ENCODE data around the gene BTNL9.
"Not testable (repeated sequence)": the region's sequence is repeated elsewhere in the genome, so short reads cannot be mapped to it uniquely, and the experiment has no call there.

The BTNL9 gene

GRCh38 chr5:181062631-181063030 is 22.6 kb downstream of the BTNL9 start:
- DNase-seq (ENCODE audit: low spot score): no peak

DNA sequence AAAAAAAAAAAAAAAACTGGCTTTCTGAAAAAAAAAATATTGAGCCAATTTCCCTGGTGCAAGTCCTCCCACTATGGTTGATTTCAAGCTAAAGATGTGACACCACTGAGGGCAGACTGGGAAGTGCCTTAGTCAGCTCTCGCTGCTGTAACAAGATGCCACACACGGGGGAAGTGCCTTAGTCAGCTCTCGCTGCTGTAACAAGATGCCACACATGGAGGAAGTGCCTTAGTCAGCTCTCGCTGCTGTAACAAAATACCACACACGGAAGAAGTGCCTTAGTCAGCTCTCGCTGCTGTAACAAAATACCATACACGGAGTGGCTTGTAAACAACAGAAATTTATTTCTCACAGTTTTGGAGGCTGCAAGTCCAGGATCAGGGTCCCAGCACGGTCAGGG is 23.4 kb downstream of the BTNL9 start:
- no peak for DNase-seq (ENCODE audit: low spot score)

GRCh38 chr5:181064987-181065386 is 24.9 kb downstream of the BTNL9 start:
- no peak for DNase-seq (ENCODE audit: low spot score)

- no peak for DNase-seq (ENCODE audit: low spot score)
Measured at GRCh38 chr5:181069767-181070491, 29.9 kb downstream of the BTNL9 start.

- no peak for DNase-seq (ENCODE audit: low spot score)
Measured at GRCh38 chr5:181070523-181070922, 30.5 kb downstream of the BTNL9 start.

DNA sequence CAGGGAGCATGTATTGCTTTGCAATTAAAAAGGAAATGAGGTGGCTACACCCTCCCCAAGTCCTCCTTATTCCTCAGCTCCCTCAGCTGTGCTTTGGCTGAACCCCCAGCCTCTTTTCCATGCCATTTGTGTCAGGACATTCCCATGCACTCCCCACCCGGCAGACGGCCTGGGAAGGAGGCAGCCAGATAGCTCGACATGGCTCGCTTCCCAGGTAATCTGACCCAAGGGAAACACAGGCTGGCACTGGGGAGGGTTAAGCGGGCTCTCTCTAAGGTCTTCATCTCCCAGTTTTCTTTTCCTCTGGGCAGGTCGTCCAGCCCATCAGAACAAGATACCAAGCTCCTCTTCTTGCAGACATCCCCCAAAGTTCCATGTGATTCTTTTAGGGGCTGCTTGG is 31.2 kb downstream of the BTNL9 start:
- no peak for DNase-seq (ENCODE audit: low spot score)

DNA sequence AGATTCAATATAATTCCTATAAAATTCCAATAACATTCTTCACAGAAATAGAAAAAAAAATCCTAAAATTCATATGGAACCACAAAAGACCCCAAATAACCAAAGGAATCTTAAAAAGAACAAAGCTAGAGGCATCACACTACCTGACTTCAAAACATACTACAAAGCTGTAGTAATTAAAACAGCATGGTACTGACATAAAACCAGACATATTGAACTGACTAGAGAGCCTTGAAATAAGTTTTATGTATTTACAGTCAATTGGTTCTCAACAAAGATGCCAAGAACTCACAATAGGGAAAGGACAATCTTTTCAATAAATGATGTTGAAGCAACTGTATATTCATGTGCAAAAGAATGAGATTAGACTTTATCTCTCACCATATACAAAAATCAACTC is 36.9 kb downstream of the BTNL9 start:
- no peak for DNase-seq (ENCODE audit: low spot score)

DNA sequence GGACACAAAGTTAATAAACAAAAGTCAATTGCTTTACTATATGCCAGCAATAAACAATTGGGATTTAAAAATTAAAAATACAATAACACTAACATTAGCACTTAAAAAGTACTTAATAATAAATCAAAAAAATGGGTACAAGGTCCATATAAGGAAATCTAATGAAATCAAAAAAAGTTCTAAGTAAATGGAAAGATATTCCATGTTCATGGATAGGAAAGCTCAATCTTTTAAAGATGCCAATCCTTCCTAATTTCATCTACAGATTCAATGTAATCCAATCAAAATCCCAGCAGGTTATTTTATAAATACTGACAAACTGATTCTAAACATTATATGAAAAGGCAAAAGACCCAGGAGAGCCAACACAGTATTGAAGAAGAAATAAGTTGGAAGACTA is 41.9 kb downstream of the BTNL9 start:
- no peak for DNase-seq (ENCODE audit: low spot score)

GRCh38 chr5:181084621-181085195 is 44.6 kb downstream of the BTNL9 start:
- no peak for DNase-seq (ENCODE audit: low spot score)

- DNase-seq (ENCODE audit: low spot score): no peak
Measured at GRCh38 chr5:181086026-181086883, 46.2 kb downstream of the BTNL9 start.

DNA sequence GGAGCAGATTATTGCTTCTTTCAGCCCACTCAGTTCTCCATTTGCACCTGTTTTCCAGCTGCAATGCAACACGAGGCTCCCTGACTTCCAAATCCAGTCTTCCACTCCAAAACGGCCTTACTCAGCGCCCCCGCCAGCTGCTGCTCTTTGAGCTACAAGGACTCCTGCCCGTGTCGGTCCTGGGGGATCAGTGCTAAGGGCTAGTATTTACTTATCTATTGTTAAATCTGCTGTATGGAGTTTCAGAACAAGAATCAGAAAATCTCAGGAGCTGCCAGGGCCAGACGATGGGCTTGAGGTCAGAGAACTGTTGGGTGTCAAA is 46.8 kb downstream of the BTNL9 start:
- DNase-seq (ENCODE audit: low spot score): no peak

- no peak for DNase-seq (ENCODE audit: low spot score)
Measured at GRCh38 chr5:181087309-181087708, 47.2 kb downstream of the BTNL9 start.

GRCh38 chr5:181088289-181088688 is 48.2 kb downstream of the BTNL9 start:
- DNase-seq (ENCODE audit: low spot score): no peak

- DNase-seq (ENCODE audit: low spot score): no peak
Measured at GRCh38 chr5:181092428-181092827, 52.4 kb downstream of the BTNL9 start.

DNA sequence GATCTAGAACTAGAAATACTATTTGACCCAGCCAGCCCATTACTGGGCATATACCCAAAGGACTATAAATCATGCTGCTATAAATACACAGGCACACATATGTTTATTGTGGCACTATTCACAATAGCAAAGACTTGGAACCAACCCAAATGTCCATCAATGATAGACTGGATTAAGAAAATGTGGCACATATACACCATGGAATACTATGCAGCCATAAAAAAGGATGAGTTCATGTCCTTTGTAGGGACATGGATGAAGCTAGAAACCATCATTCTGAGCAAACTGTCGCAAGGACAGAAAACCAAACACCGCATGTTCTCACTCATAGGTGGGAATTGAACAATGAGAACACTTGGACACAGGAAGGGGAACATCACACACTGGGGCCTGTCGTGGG is 55.1 kb downstream of the BTNL9 start:
- DNase-seq (ENCODE audit: low spot score): not testable (repeated sequence)

DNA sequence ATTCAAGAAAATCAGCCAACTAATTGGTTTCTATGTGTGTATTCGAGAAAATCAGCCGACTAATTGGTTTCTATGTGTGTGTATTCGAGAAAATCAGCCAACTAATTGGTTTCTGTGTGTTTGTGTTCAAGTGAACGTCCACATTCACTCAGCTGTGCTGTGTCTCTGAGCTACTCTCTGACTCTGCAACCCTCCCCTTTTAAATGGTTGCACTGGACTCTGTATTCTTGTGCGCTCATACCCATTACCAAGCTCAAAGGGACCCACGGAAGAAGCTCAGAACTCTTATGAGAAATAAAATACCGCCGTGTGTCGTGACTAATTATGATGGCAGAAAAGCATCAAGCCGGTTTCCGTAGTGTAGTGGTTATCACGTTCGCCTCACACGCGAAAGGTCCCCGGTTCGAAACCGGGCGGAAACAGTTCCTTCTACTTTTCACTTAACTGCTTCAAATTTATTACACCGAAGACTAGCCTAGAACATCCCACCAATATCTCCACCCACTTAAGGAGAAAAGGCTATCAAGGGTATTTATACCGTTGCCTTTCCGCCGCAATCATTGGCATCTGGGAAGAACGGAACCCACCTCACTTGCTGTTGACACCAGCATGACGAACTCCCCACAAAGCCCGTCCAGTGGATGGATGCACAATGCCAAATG is 56.8 kb downstream of the BTNL9 start:
- not testable (repeated sequence) for DNase-seq (ENCODE audit: low spot score)

GRCh38 chr5:181097383-181097753 is 57.3 kb downstream of the BTNL9 start:
- DNase-seq (ENCODE audit: low spot score): not testable (repeated sequence)

DNA sequence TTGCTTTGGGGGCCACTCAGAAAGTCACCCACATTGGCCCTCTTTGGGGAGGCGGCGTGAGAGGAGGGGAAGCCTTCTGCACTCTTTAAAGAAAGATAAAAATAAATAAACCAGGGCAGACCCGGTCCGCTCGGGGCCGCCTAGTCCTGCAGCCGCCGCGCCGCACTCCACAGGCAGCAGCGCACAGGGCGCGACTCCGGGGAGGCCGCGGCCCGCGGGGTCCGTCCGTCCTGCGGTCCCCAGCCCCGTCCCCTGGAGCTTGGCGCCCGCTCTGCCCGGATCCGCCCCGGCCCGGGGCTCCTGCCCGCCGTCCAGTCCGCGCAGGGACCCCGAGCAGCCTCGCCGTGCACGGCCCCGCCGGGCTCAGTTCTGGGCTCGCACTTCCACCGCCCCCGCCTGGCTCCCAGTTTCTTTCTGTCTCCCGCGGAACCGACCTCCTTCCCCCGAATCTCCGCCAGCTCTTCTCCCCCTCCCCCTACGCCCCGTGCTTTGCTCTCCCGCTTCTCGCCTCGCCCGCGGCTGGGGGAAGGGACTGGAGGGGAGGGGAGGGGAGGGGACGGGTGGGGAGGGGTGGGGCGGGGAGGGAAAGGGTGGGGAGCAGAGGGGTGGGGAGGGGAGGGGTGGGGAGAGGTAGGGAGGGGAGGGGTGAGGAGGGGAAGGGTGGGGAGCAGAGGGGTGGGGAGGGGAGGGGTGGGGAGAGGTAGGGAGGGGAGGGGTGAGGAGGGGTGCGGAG is 57.9 kb downstream of the BTNL9 start:
- not testable (repeated sequence) for DNase-seq (ENCODE audit: low spot score)

DNA sequence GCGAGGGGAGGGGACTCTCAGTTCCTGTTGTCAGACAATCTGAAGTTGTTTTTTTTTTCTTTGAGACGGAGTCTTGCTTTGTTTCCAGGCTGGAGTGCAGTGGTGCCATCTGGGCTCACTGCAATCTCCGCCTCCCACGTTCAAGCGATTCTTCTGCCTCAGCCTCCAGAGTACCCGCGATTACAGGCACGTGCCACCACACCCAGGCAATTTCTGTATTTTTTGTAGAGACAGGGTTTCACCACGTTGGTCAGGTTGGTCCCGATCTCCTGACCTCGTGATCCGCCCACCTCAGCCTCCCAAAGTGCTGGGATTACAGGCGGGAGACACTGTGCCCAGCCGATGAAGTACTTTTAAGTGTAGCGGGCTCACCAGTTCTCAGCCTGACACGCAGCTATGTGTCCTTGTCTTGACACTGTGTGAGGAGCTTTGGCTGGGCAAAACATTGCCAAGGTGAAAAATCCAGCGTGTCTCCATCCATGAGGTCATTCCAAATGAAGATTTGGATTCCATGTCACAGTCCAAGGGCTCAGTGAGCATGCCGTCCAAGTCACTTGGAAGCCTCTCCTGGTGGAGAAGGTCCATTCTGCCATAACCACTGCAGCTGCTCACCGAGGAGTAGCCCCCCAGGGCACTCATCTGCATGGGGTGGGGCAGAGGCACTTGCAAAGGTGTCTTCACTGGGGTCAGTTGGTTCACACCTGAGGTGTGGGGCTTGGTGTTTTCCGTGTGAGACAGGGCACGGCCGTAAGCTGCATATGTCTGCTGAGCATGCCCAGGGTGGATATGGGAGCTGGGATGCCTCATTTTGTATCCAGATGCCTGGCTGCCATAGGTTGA is 58.9 kb downstream of the BTNL9 start:
- DNase-seq (ENCODE audit: low spot score): no peak

DNA sequence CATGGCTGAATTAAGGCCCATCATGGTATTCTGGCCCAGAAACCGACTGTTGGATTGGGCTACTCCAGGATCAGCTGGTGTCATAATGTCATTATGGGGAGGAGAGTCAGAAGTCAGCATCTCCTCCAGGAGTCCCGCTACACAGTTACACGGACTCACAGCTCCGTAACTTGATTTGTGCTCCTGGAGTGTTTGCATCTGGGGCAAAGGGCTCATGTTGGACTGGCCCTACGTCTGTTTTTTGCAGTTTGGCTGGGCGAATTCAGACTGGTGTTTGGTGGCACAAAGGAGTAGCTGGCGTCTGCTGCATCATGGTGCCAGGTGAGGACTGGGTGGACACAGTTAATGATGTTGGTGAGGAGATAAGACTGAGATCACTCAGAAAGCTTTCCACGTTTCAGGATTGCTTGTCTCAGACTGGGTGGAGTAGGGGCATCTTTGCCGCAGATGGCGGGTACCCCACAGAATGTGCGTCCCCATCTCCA is 59.6 kb downstream of the BTNL9 start:
- DNase-seq (ENCODE audit: low spot score): no peak
